HG03432 (cell line): ENCODE data around the gene CPNE5.

ENCODE experiments used
- ATAC-seq: cut with Tn5 transposase; IDR thresholded peaks from one replicate; pipeline ENCODE4 v1.9.1; 2021; ENCODE audit warnings: mild to moderate bottlenecking, moderate library complexity; ENCODE audit not compliant: unreplicated experiment

The CPNE5 gene

GRCh38 chr6:36838896-36839748 is at the start of gene CPNE5:
CPNE5 (minus strand) TSS chr6:36839444; CDS start chr6:36839377, 67 bp downstream.
- ATAC-seq: no peak

GRCh38 chr6:36888115-36888643 is 48.9 kb upstream of the CPNE5 start:
- ATAC-seq: no peak

- no peak for ATAC-seq
Observed at GRCh38 chr6:36886950-36887618, 47.8 kb upstream of the CPNE5 start.

DNA sequence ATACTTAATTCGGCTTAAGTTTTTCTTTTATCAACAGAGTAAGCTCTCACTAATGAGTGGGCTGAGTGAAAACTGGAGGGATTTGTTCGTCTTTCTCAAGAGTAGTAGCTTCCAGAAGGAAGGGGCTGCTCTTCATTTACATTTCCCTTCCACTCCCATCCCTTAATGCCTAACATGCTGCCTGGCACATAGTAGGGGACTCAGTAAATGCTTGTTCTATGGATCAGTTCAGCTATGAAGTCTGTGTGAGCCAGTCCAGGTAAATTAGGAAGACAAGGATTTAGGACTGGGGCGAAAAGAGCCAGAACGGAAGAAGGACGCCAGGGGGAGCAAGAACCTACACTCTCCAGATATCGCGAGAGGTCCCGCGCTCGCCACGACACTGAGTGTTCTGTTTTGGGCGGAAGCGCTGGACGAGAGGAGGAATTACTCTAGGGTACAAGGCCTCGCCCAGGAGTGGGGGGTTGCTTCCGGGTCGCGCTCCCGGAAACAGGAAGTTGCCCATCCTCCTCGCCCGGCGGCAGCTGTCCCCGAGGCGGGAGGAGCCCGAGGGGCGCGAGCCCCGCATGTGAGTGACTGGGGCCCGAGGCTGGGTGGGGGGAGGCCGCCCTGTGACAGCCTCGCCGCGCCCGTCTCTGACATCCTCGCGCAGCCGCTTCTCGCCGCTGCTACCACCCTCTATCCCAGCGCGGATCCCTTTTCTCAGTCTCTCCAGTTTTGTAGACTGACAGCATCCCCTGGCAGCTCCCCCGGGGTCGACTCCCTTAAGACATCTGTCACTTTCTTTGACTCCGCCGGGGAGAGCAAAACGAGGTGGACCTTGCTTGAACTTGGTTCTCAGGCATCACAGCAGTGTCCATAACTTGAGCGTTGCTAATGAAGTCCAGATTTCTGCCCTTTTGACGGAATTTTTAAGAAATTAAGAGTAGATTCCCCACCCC is 46.5 kb upstream of the CPNE5 start, which contains the start of gene C6orf89:
Gene C6orf89, plus strand, starts transcription at position 492 of the 941 bp plus-strand sequence. CDS start 13,493 bp downstream, outside the sequence.
- peak; percentile 97 for ATAC-seq

- ATAC-seq: no peak
Observed at GRCh38 chr6:36884610-36885009, 45.4 kb upstream of the CPNE5 start.

- ATAC-seq: no peak
Observed at GRCh38 chr6:36875250-36875633, 36.0 kb upstream of the CPNE5 start.

DNA sequence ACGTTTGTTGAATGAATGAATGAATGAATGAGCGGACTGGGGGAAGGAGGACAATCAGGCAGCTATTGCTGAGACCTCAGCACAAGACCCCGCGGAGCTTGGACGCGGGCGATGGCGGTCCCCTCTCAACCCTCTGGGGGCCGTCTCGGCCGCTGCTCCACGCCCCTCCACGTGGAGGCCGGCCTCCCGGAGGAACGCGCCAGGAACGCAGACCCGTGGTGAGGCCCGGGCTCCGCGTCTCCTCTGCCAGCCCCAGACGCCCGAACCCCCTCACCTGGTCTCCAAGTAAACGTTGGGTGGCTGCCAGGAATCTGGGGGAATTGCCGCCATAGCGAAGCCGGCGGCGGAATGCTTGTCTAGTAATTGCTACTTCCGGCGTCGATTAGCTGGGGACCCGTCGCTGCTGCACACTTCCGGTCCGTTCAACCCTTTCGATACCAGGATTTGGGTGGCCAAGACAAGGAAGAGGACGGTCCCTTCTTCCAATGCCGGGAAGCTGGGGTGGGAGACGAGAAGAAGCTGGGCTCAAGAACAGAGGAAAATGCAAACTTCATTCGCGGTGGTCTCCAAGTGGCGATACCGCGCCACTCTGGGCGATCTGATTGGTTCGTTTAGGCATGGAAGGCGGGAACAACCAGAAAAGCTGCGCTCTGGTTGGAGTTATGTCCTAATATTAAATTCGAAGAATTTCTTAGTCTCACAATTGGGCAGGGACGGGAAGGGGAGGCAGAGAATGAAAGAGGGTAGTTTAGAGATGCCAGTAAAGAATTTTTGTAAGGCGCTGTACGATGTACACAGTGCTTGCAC is 35.4 kb upstream of the CPNE5 start, which contains the start of gene PPIL1:
Gene PPIL1, minus strand, starts transcription at position 361 of the 807 bp plus-strand sequence. Its CDS starts 31 bp downstream, at position 330.
- peak; percentile 79 for ATAC-seq

- no peak for ATAC-seq
Observed at GRCh38 chr6:36873612-36874442, 34.6 kb upstream of the CPNE5 start.

GRCh38 chr6:36873115-36873514 is 33.9 kb upstream of the CPNE5 start:
- no peak for ATAC-seq

- ATAC-seq: no peak
Observed at GRCh38 chr6:36871686-36872085, 32.4 kb upstream of the CPNE5 start.

DNA sequence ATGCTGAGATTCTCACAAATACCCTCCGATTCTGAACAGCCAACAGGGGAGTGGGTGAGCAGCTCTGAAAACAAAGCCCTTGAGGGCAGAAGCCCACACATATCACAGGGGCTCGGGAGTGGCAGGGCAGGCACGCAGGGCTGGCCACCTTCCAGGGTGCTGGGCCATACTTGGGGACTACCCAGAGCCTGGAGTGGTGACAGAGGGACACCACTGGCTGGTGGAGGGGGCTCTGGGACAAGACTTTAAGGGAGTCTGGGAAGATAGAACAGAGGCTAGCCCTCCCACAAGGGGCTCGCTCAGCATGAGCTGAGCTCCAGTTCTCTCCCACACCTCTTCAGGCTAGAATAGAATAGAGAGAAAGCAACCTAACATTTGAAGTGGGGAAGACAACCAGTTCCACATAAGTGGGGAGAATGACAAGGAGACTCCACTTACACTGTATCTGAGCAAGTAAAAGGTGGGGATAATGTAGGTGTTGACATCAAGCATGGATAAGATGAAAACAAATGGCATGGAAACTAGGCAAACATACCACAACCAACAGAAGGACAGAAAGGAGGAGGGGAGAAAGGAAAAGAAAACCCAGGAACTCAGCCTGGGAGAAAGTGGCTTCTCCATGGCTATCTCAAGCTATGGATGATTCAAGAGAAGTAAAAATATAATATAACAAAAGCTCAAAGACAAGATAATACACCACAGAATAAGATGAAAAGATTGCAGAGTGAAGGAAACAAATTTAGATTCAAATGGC is 28.4 kb upstream of the CPNE5 start:
- no peak for ATAC-seq

DNA sequence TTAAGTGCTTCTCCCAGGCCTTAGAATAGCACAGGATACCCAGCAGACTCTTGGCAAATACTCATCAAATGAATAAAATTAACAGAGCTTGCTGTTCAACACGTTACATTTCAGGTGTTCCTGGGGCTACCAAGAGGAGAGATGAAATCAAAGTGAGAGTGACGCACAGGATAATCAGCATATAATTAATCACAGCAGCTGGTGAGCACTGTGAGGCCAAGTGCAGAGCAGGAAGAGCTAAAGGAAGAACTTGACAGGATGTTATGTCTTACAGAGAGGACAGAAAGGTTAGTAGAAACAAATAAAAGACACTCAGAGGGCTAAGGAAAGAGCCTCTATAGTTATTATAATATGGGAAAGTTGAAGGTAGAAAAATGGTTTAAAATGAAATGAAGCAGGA is 26.6 kb upstream of the CPNE5 start:
- no peak for ATAC-seq

GRCh38 chr6:36863670-36864540 is 24.7 kb upstream of the CPNE5 start:
- ATAC-seq: no peak

DNA sequence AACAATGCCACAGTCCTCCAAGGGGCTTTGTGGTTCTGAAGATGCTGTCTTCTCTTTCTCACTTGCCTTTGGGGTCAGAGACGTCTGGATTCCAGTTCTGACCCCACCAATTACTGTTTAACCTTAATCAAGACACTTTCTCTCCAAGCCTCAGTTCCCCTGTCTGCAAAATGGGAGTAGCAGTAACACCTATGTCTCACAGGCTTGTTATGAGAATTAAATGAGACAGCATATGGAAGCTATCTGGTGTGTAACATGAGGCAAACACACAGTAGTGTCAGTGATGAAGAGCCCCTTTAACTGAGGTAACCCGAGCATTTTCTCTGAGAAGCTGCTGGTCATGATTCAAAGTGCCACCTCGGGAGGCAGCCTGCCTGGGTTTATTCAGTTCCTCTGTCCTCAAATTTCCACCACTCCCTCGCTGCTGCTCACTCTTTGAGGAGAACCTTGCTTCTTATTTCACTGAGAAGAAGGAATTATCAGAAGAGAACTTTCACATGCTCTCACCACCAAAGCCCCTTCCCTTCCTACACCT is 23.7 kb upstream of the CPNE5 start:
- no peak for ATAC-seq

GRCh38 chr6:36862164-36862847 is 23.1 kb upstream of the CPNE5 start:
- no peak for ATAC-seq

GRCh38 chr6:36860126-36860525 is 20.9 kb upstream of the CPNE5 start:
- ATAC-seq: no peak
